Breast epithelium (tissue), 4 donors: ENCODE results near the gene BMP7. TPM values are rescaled to one million over a fixed set of nuclear protein-coding genes. Genes with fewer than 3 reads are reported as not detected.

Experiments
- DNase-seq, 2 donors: peaks; one replicate each; pipeline ENCODE4 v3.0.0-alpha.2; 2019; ENCODE audit warnings: low spot score in 2 of 2
- H3K27ac ChIP-seq, 2 donors: fragments of 200-600 bp; sonication (generic) in 1 of 2; one replicate each; pipeline ENCODE4 v1.5.1; 2016 to 2019; ENCODE audit warnings: mild to moderate bottlenecking in 1 of 2
- H3K27me3 ChIP-seq, 2 donors: fragments of 200-600 bp; sonication (generic) in 1 of 2; one replicate each; pipeline versions ENCODE4 v1.5.1 to v1.6.0; 2017 to 2019; ENCODE audit warnings: control low read depth in 1 of 2, mild to moderate bottlenecking in 1 of 2
- H3K36me3 ChIP-seq: fragments of 200-600 bp; one replicate; pipeline ENCODE4 v1.5.1; 2019
- H3K4me1 ChIP-seq, 2 donors: fragments of 200-600 bp; sonication (generic); one replicate each; pipeline ENCODE4 v1.5.1; 2016 to 2019; ENCODE audit warnings: control low read depth in 1 of 2
- H3K4me3 ChIP-seq, 3 donors: fragments of 200-600 bp; sonication (generic); 1 replicate in 2 of 3; 2 replicates in 1 of 3; pipeline ENCODE4 v1.5.1; 2016 to 2019; ENCODE audit warnings: mild to moderate bottlenecking in 3 of 3, moderate library complexity in 2 of 3
- H3K9me3 ChIP-seq, 2 donors: fragments of 200-600 bp; sonication (generic) in 1 of 2; one replicate each; pipeline ENCODE4 v1.5.1; 2016 to 2019; ENCODE audit warnings: control low read depth in 1 of 2
- POLR2A ChIP-seq: fragments of 450-650 bp; IDR thresholded peaks from one replicate; pipeline ENCODE4 v1.6.1; 2016; ENCODE audit warnings: antibody characterized with exemption, mild to moderate bottlenecking, moderate library complexity
- POLR2AphosphoS5 ChIP-seq, 3 donors: sonication (generic); formaldehyde crosslinking; IDR thresholded peaks; one replicate each; pipeline ENCODE4 v1.6.1; 2017; ENCODE audit warnings: antibody characterized with exemption in 3 of 3
- intact Hi-C: fragments of 100-400 bp; cut with DNase I; formaldehyde crosslinking; loops from one replicate; pipeline ENCODE4 v1.15.1; 2023; ENCODE audit warnings: low total_unique reads
- total RNA-seq, 3 donors: library from RNA; depleted of rRNA; stranded (reverse); fragments of >200 nt; gene quantifications; one replicate each; pipeline ENCODE4 v1.1.0, GENCODE V29; 2016
- TF ChIP-seq, protein P1 (sequence below), 3 donors: fragments of 450-650 bp; IDR thresholded peaks; one replicate each; pipeline ENCODE4 v1.5.1; 2016 to 2017; ENCODE audit warnings: antibody characterized with exemption in 3 of 3, mild to moderate bottlenecking in 3 of 3, moderate library complexity in 3 of 3

BMP7 gene
- total RNA-seq, 3 donors from 2014 or later: 1.6 to 3.8 (median 1.8) TPM

GRCh38 chr20:57141492-57141891 lies 124.9 kb downstream of the BMP7 start:
- no peak for DNase-seq
- H3K27ac ChIP-seq: no peak overlapping the region
- H3K4me3 ChIP-seq: no peak overlapping the region
- intact Hi-C loops: no loop called here
- H3K36me3 ChIP-seq: no peaks in the 10 kb centered on the region
- TF ChIP-seq POLR2A (no peak), POLR2AphosphoS5 (IDR thresholded peaks at IDR 0.05) (no peak)
- TF ChIP-seq, protein P1, sequence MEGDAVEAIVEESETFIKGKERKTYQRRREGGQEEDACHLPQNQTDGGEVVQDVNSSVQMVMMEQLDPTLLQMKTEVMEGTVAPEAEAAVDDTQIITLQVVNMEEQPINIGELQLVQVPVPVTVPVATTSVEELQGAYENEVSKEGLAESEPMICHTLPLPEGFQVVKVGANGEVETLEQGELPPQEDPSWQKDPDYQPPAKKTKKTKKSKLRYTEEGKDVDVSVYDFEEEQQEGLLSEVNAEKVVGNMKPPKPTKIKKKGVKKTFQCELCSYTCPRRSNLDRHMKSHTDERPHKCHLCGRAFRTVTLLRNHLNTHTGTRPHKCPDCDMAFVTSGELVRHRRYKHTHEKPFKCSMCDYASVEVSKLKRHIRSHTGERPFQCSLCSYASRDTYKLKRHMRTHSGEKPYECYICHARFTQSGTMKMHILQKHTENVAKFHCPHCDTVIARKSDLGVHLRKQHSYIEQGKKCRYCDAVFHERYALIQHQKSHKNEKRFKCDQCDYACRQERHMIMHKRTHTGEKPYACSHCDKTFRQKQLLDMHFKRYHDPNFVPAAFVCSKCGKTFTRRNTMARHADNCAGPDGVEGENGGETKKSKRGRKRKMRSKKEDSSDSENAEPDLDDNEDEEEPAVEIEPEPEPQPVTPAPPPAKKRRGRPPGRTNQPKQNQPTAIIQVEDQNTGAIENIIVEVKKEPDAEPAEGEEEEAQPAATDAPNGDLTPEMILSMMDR (IDR thresholded peaks at IDR 0.05): no peak
- no peaks in the 10 kb centered on the region for H3K4me1 ChIP-seq
- no peaks in the 10 kb centered on the region for H3K27me3 ChIP-seq
- H3K9me3 ChIP-seq: no peaks in the 10 kb centered on the region

DNA sequence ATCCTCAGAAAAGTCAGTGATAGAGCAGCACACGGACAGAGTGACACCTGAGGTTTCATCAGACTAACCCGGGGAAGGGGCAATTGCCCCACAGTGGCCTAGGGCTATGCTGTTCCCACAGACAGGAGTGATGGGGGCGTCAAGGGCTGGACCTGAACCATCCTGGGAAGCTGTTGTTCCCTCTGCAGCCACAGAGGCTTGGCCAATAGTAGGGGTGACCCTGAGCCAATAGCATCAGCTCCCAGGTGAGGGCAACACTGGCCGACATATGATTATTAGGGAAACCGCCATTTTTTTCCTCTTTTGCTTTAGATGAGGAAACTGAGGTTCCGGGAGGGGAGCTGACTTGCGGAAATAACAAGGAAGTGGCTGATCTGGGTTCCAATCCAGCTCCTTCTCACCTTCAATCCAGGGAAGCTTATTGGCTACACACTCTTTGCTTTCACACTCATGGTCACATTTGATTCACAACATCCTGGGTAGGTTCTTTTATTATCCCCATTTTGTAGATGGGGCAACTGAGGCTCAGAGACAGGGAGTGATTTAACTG lies 126.0 kb downstream of the BMP7 start:
- H3K27ac ChIP-seq: no peak overlapping the region
- intact Hi-C loops: no loop called here
- DNase-seq: no peak
- no peak overlapping the region for H3K4me3 ChIP-seq
- TF ChIP-seq POLR2AphosphoS5 (IDR thresholded peaks at IDR 0.05) (no peak), POLR2A (no peak)
- TF ChIP-seq, protein P1 (IDR thresholded peaks at IDR 0.05): no peak
- H3K36me3 ChIP-seq: no peaks in the 10 kb centered on the region
- no peaks in the 10 kb centered on the region for H3K9me3 ChIP-seq
- no peaks in the 10 kb centered on the region for H3K4me1 ChIP-seq
- H3K27me3 ChIP-seq: no peaks in the 10 kb centered on the region

DNA sequence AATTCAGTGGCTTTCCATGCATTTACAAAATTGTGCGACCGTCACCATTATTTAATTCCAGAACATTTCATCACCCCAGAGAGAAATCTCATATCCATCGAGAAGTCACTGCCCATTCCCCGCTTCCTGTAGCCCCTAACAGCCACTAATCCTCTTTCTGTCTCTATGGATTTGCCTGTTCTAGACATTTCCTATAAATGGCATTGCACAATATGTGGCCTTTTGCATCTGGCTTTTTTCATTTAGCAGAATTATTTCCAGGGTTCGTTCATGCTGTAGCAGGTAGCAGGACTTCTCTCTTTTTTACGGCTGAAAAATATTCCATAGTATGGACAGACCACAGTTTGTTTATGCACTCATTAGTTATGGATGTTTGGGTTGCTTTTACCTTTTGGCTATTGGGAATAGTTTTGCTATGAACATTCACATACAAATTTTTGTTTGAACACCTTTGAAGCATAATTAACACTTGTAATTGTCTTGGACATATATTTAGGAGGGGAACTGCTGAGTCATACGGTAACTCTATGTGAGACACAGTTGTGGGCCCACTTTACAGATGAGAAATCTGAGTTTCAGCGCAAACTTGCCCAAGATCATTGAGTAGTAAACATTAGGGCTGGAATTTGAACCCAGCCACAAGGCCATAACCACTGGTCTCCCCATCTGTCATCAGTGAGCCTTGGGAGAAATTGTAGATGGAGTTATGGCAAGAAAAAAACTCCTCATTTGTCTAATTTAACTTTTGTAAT lies 126.9 kb downstream of the BMP7 start:
- TF ChIP-seq, protein P1 (IDR thresholded peaks at IDR 0.05): no peak
- TF ChIP-seq POLR2AphosphoS5 (IDR thresholded peaks at IDR 0.05) (no peak), POLR2A (no peak)
- Histone ChIP-seq H3K27ac (no peak overlapping the region), H3K4me3 (no peak overlapping the region), H3K9me3 (no peaks in the 10 kb centered on the region), H3K27me3 (no peaks in the 10 kb centered on the region), H3K4me1 (no peaks in the 10 kb centered on the region), H3K36me3 (no peaks in the 10 kb centered on the region)
- intact Hi-C loops: no loop called here
- DNase-seq: no peak

DNA sequence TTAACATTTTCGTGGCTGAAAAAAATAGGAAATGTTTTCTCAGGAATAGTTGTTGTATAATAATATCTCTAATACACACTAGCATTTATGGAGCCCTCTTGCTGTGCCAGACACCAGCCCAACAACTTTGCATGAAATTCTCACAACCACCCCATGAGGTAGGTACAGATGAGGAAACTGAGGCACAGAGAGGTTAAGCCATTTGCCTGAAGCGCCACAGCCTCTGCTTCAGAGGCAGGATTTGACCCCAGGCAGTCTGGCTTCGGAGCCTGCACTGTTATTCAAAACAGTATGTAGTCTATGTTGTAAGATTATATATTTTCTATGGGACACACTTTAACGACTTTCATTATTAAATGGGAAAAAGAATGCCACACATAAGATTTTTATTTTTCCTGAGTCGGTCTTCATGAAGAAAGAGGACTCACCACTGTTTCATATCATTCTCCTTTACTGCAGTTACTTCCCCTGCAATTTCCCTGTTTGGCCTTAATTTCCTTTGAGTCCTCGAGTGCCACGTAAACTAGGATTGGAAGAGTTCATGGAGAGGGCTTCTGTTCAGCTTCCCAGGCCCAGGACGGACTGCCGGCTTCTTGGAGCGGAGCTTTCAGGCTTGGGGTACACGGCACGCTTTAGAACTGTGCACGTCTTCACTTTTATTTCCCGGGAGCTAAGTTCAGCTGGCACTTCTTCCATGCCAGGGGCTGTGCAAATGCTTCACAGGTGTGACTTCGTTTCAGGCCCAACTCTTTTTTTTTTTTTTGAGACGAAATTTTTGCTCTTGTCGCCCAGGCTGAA lies 128.0 kb downstream of the BMP7 start:
- no peak for DNase-seq
- Histone ChIP-seq H3K4me1 (no peaks in the 10 kb centered on the region), H3K27me3 (no peaks in the 10 kb centered on the region), H3K4me3 (no peak overlapping the region), H3K36me3 (no peaks in the 10 kb centered on the region), H3K9me3 (no peaks in the 10 kb centered on the region), H3K27ac (no peak overlapping the region)
- TF ChIP-seq POLR2A: no peak
- TF ChIP-seq, protein P1 (IDR thresholded peaks at IDR 0.05): no peak
- intact Hi-C loops: no loop called here

GRCh38 chr20:57137676-57138075 lies 128.8 kb downstream of the BMP7 start:
- H3K27ac ChIP-seq: no peak overlapping the region
- TF ChIP-seq, protein P1 (IDR thresholded peaks at IDR 0.05): no peak
- TF ChIP-seq POLR2AphosphoS5 (IDR thresholded peaks at IDR 0.05) (no peak), POLR2A (no peak)
- no peaks in the 10 kb centered on the region for H3K36me3 ChIP-seq
- no peak for DNase-seq
- no peak overlapping the region for H3K4me3 ChIP-seq
- intact Hi-C loops: no loop called here
- no peaks in the 10 kb centered on the region for H3K4me1 ChIP-seq
- H3K9me3 ChIP-seq: no peaks in the 10 kb centered on the region
- H3K27me3 ChIP-seq: no peaks in the 10 kb centered on the region
